ENCODE measurements around the gene HERC5.

HERC5 gene

DNA sequence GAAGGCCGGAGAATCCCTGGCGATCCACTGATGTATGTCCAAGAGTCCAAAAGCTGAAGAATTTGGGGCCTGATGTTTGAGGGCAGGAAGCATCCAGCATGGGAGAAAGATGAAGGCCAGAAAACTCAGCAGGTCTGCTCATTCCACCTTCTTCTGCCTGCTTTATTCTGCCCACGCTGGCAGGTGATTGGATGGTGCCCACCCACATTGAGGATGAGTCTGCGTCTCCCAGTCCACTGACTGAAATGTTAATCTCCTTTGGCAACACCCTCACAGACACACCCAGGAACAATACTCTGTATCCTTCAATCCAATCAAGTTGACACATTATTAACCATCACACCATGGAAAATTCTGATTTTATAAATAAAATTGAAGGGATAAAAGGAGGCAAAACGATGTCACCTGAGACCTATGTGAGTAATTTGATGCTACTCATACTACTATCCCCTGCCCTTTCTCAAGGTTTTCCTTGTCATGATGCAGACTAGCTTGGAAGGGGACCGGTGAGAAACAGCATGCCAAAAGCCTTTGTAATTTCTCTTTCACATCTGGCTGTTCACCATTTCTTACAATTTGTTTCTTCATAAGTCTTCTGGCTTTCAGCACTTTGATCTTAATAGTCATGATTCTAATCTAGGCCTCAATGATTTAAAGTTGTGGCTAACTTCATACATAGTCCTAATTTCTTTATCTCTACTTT lies 76.3 kb downstream of the HERC5 start:
- ATAC-seq, result peak; percentile 41
- TF ChIP-seq ZFP3 (CRISPR knock-in tag; IDR thresholded peaks at IDR 0.05) (no peak), TOX (CRISPR knock-in tag; IDR thresholded peaks at IDR 0.05; ENCODE audit: borderline replicate concordance) (no peak), ZFP30 (CRISPR knock-in tag; IDR thresholded peaks at IDR 0.05) (no peak), PPARA (CRISPR knock-in tag; IDR thresholded peaks at IDR 0.05; ENCODE audit: borderline replicate concordance) (no peak), ESRRG (CRISPR knock-in tag; IDR thresholded peaks at IDR 0.05) (no peak), SNAI2 (CRISPR knock-in tag; IDR thresholded peaks at IDR 0.05) (no peak), OSR1 (CRISPR knock-in tag; IDR thresholded peaks at IDR 0.05) (no peak)
- TF ChIP-seq, protein P1, sequence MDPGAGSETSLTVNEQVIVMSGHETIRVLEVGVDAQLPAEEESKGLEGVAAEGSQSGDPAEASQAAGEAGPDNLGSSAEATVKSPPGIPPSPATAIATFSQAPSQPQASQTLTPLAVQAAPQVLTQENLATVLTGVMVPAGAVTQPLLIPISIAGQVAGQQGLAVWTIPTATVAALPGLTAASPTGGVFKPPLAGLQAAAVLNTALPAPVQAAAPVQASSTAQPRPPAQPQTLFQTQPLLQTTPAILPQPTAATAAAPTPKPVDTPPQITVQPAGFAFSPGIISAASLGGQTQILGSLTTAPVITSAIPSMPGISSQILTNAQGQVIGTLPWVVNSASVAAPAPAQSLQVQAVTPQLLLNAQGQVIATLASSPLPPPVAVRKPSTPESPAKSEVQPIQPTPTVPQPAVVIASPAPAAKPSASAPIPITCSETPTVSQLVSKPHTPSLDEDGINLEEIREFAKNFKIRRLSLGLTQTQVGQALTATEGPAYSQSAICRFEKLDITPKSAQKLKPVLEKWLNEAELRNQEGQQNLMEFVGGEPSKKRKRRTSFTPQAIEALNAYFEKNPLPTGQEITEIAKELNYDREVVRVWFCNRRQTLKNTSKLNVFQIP (CRISPR knock-in tag; IDR thresholded peaks at IDR 0.05; ENCODE audit: borderline replicate concordance, low read depth), result no peak

DNA sequence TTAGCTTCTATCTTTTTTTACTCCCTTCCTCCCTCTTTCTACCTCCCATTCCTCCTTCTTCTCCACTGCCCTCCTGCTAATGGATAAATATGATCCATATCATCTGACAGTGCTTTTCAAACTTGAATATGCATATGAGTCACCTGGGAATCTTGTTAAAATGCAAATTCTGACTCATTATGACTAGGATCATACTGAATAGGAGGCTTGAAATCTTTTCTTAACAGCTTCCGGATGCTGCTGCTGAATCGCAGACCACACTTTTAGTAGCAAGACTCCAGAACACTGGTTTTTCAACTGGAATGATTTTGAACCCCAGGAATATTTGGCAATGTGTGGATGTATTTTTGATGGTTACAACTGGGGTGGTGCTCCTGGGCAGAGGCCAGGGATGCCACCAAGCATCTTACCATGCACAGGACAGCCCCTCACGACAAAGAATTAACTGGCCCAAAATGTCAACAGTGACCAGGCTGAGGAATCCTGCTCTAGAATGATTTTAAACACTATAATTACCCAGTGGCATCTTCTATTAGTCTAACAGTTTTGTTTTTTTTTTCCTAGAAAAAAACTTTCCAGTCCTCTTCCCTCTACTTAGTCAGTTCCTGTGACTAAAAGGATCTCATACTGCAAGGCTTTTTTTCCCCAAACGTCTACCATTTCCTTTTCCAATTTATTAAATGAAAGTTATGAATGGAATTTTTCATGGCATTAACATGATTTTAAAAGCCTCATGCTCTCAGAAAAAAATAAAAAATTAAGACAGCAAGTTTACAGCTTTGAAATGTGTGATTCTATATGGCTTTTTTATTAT lies 77.2 kb downstream of the HERC5 start:
- peak; percentile 75 for ATAC-seq
- no peak for TF ChIP-seq ESRRG (CRISPR knock-in tag; IDR thresholded peaks at IDR 0.05)
- 0 out of 2 replicates have a peak, but pooled peaks have one; percentile 18 for TF ChIP-seq ZC3H10 (CRISPR knock-in tag; IDR thresholded peaks at IDR 0.05)
- TF ChIP-seq, protein P2, sequence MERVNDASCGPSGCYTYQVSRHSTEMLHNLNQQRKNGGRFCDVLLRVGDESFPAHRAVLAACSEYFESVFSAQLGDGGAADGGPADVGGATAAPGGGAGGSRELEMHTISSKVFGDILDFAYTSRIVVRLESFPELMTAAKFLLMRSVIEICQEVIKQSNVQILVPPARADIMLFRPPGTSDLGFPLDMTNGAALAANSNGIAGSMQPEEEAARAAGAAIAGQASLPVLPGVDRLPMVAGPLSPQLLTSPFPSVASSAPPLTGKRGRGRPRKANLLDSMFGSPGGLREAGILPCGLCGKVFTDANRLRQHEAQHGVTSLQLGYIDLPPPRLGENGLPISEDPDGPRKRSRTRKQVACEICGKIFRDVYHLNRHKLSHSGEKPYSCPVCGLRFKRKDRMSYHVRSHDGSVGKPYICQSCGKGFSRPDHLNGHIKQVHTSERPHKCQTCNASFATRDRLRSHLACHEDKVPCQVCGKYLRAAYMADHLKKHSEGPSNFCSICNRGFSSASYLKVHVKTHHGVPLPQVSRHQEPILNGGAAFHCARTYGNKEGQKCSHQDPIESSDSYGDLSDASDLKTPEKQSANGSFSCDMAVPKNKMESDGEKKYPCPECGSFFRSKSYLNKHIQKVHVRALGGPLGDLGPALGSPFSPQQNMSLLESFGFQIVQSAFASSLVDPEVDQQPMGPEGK (CRISPR knock-in tag; IDR thresholded peaks at IDR 0.05; ENCODE audit: borderline replicate concordance), result no peak

DNA sequence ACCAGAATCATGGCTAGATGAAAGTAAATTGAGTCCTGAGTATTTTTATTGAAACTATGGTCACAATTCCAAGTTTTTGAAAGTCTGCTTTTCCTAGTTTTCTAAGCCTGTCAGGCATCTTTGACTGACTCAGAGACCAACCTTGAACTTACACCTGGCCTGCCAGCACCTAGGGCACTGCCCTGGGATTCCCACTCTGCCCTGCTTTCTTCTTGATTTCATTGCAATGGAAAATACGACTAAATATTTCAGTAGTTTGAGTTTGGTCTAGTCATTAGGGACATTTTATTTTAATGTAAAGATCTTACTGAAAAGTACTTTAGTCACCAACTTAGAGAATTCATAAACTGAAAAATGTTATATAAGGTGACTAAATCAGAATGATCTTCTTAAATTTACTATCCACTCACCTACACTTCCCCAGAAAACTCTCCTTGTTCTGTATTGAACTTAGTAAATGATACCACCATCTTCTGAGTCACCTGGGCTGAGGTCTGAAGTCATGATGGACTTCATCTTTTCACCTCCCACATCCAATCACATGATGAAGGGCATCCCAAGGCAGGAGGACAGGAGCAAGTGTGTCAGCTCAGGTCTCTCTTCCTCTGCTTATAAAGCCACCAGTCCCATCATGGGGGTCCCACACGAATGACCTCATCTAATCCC lies 78.3 kb downstream of the HERC5 start:
- no peak for ATAC-seq
- TF ChIP-seq ZFP3 (CRISPR knock-in tag; IDR thresholded peaks at IDR 0.05) (no peak), ESRRG (CRISPR knock-in tag; IDR thresholded peaks at IDR 0.05) (no peak), ZNF565 (CRISPR knock-in tag; conservative IDR thresholded peaks at IDR 0.05; ENCODE audit: low read depth) (no peak), GLIS3 (CRISPR knock-in tag; IDR thresholded peaks at IDR 0.05) (no peak), SNAI2 (CRISPR knock-in tag; IDR thresholded peaks at IDR 0.05) (no peak), BACH2 (CRISPR knock-in tag; IDR thresholded peaks at IDR 0.05; ENCODE audit: borderline replicate concordance) (no peak), TOX (CRISPR knock-in tag; IDR thresholded peaks at IDR 0.05; ENCODE audit: borderline replicate concordance) (no peak), PPARA (CRISPR knock-in tag; IDR thresholded peaks at IDR 0.05; ENCODE audit: borderline replicate concordance) (no peak), ARNTL (CRISPR knock-in tag; IDR thresholded peaks at IDR 0.05; ENCODE audit: borderline replicate concordance, low read depth) (no peak), ZFP30 (CRISPR knock-in tag; IDR thresholded peaks at IDR 0.05) (no peak), ZNF8 (CRISPR knock-in tag; IDR thresholded peaks at IDR 0.05) (no peak), ZNF70 (CRISPR knock-in tag; IDR thresholded peaks at IDR 0.05) (no peak), TCF4 (CRISPR knock-in tag; IDR thresholded peaks at IDR 0.05; ENCODE audit: borderline replicate concordance) (no peak)
- TF ChIP-seq, protein P1 (CRISPR knock-in tag; IDR thresholded peaks at IDR 0.05; ENCODE audit: borderline replicate concordance, low read depth), result no peak
- TF ChIP-seq, protein P3, sequence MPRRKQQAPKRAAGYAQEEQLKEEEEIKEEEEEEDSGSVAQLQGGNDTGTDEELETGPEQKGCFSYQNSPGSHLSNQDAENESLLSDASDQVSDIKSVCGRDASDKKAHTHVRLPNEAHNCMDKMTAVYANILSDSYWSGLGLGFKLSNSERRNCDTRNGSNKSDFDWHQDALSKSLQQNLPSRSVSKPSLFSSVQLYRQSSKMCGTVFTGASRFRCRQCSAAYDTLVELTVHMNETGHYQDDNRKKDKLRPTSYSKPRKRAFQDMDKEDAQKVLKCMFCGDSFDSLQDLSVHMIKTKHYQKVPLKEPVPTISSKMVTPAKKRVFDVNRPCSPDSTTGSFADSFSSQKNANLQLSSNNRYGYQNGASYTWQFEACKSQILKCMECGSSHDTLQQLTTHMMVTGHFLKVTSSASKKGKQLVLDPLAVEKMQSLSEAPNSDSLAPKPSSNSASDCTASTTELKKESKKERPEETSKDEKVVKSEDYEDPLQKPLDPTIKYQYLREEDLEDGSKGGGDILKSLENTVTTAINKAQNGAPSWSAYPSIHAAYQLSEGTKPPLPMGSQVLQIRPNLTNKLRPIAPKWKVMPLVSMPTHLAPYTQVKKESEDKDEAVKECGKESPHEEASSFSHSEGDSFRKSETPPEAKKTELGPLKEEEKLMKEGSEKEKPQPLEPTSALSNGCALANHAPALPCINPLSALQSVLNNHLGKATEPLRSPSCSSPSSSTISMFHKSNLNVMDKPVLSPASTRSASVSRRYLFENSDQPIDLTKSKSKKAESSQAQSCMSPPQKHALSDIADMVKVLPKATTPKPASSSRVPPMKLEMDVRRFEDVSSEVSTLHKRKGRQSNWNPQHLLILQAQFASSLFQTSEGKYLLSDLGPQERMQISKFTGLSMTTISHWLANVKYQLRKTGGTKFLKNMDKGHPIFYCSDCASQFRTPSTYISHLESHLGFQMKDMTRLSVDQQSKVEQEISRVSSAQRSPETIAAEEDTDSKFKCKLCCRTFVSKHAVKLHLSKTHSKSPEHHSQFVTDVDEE (CRISPR knock-in tag; IDR thresholded peaks at IDR 0.05), result no peak
- TF ChIP-seq, protein P4, sequence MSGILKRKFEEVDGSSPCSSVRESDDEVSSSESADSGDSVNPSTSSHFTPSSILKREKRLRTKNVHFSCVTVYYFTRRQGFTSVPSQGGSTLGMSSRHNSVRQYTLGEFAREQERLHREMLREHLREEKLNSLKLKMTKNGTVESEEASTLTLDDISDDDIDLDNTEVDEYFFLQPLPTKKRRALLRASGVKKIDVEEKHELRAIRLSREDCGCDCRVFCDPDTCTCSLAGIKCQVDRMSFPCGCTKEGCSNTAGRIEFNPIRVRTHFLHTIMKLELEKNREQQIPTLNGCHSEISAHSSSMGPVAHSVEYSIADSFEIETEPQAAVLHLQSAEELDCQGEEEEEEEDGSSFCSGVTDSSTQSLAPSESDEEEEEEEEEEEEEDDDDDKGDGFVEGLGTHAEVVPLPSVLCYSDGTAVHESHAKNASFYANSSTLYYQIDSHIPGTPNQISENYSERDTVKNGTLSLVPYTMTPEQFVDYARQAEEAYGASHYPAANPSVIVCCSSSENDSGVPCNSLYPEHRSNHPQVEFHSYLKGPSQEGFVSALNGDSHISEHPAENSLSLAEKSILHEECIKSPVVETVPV (CRISPR knock-in tag; IDR thresholded peaks at IDR 0.05), result no peak
